OCI-LY1 (cell line): ENCODE measurements around the gene PPP1R14D.

ENCODE experiments used
- H2AFZ ChIP-seq: fragments of 200-600 bp; sonication (generic), shearing (Covaris generic); 2 replicates; pipeline ENCODE4 v1.6.0; 2014; ENCODE audit warnings: antibody characterized with exemption, mild to moderate bottlenecking, low read length
- H3F3A ChIP-seq: fragments of 200-600 bp; sonication (generic), shearing (Covaris generic); 2 replicates; pipeline ENCODE4 v1.6.0; 2014; ENCODE audit warnings: mild to moderate bottlenecking, antibody characterized with exemption, low read length, moderate library complexity; ENCODE audit not compliant: insufficient read depth
- H3K27ac ChIP-seq: fragments of 200-600 bp; sonication (generic); 2 replicates; pipeline ENCODE4 v1.5.1; 2014; ENCODE audit warnings: low read length, mixed run types, mild to moderate bottlenecking, low read depth; ENCODE audit not compliant: poor library complexity, severe bottlenecking
- H3K27me3 ChIP-seq: fragments of 200-600 bp; sonication (generic); 2 replicates; pipeline ENCODE4 v1.6.0; 2014; ENCODE audit warnings: antibody characterized with exemption, mild to moderate bottlenecking, low read length, moderate library complexity; ENCODE audit not compliant: insufficient read depth
- H3K36me3 ChIP-seq: fragments of 200-600 bp; sonication (generic); 2 replicates; pipeline ENCODE4 v1.6.1; 2014; ENCODE audit warnings: mild to moderate bottlenecking, antibody characterized with exemption, low read length, moderate library complexity, mixed read lengths; ENCODE audit not compliant: insufficient read depth
- H3K4me1 ChIP-seq: fragments of 200-600 bp; sonication (generic); 2 replicates; pipeline ENCODE4 v1.5.1; 2014; ENCODE audit warnings: mild to moderate bottlenecking, low read length, moderate library complexity; ENCODE audit not compliant: insufficient read depth, severe bottlenecking
- H3K4me2 ChIP-seq: fragments of 200-600 bp; sonication (generic), shearing (Covaris generic); 2 replicates; pipeline ENCODE4 v1.6.1; 2014; ENCODE audit warnings: low read length
- H3K4me3 ChIP-seq: fragments of 200-600 bp; sonication (generic); 2 replicates; pipeline ENCODE4 v1.5.1; 2014; ENCODE audit warnings: low read length, low read depth, mild to moderate bottlenecking, mixed read lengths; ENCODE audit not compliant: poor library complexity, severe bottlenecking
- H3K79me2 ChIP-seq: fragments of 200-600 bp; shearing (Covaris generic); 2 replicates; pipeline ENCODE4 v1.6.1; 2016; ENCODE audit warnings: mixed run types, low read length, mixed read lengths; ENCODE audit not compliant: insufficient read depth
- H3K9ac ChIP-seq: fragments of 200-600 bp; sonication (generic), shearing (Covaris generic); 2 replicates; pipeline ENCODE4 v1.6.1; 2014; ENCODE audit warnings: mild to moderate bottlenecking, low read length, mixed read lengths
- H3K9me2 ChIP-seq: fragments of 200-600 bp; sonication (generic), shearing (Covaris generic); 2 replicates; pipeline ENCODE4 v1.6.1; 2014; ENCODE audit warnings: low read depth, mild to moderate bottlenecking, low read length, mixed read lengths
- H3K9me3 ChIP-seq: fragments of 200-600 bp; shearing (Covaris generic); 2 replicates; pipeline ENCODE4 v1.6.1; 2014; ENCODE audit warnings: low read length, mixed read lengths
- H4K20me1 ChIP-seq: fragments of 200-600 bp; sonication (generic), shearing (Covaris generic); 2 replicates; pipeline ENCODE4 v1.6.0; 2016; ENCODE audit warnings: mild to moderate bottlenecking, low read length; ENCODE audit not compliant: insufficient read depth
- CTCF ChIP-seq: fragments of 200-600 bp; sonication (generic), shearing (Covaris generic); IDR thresholded peaks from 2 replicates; pipeline ENCODE4 v1.5.1; 2017; ENCODE audit warnings: mild to moderate bottlenecking, antibody characterized with exemption, low read length, moderate library complexity, mixed read lengths
- EZH2 ChIP-seq: fragments of 200-600 bp; sonication (generic), shearing (Covaris generic); IDR thresholded peaks from 2 replicates; pipeline ENCODE4 v1.8.0; 2017; ENCODE audit warnings: borderline replicate concordance, mixed run types, mild to moderate bottlenecking, antibody characterized with exemption, low read length, moderate library complexity, mixed read lengths

Gene PPP1R14D

GRCh38 chr15:40796041-40796440 is 32.5 kb downstream of the PPP1R14D start:
- H3K79me2 ChIP-seq, result no peaks in the 10 kb centered on the region
- no peak overlapping the region for H3K9ac ChIP-seq
- peaks cover 14% of the 10 kb centered on the region; the same call in 1 of the 2 replicates for H3K36me3 ChIP-seq
- no peak overlapping the region for H2AFZ ChIP-seq
- H3K27me3 ChIP-seq, result no peaks in the 10 kb centered on the region
- H3K4me1 ChIP-seq, result no peaks in the 10 kb centered on the region
- H3K27ac ChIP-seq, result no peak overlapping the region
- no peaks in the 10 kb centered on the region for H3K9me2 ChIP-seq
- TF ChIP-seq EZH2 (no peak), CTCF (no peak)
- no peak overlapping the region for H3K4me3 ChIP-seq
- H4K20me1 ChIP-seq, result no peaks in the 10 kb centered on the region
- no peak overlapping the region for H3K4me2 ChIP-seq
- no peaks in the 10 kb centered on the region for H3K9me3 ChIP-seq
- H3F3A ChIP-seq, result no peaks in the 10 kb centered on the region

DNA sequence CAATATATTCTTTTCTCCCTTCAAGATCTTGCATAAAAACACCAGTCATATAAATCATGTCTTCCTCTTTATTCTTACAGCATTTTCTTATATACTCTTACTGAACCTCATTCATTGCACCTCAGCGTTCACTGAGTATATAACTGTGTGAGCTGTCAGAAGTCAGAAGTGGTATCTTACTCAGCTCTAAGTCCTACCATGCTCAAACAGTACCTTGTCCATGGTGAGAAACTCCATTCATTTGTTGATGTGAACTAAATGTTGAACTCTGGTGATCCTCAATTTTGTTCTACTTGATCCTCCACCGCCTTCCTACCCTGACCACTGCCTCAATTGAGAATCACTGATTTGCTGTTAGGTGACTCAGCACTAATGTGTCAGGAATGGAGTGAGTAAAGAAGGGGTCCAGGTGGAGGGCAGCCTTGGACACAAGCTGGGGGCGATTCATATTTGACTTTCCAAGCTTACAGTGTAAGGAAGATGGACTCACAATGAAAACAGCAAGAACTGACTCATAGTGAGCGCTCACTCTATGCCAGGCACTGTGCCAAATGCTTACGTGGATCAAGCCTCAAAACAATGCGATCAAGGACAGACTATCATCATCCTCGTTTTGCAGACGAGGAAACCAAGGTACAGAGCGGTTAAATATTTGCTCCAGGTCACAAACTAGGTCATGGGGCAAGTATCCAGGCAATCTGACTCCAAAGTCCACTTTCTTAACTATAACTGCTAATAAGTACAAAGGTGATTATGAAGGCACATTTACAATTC is 35.1 kb downstream of the PPP1R14D start:
- Histone ChIP-seq H3F3A (no peaks in the 10 kb centered on the region), H3K27me3 (no peaks in the 10 kb centered on the region), H3K4me3 (no peak overlapping the region), H3K4me1 (no peaks in the 10 kb centered on the region), H3K36me3 (peaks cover 14% of the 10 kb centered on the region; the same call in 1 of the 2 replicates), H3K79me2 (no peaks in the 10 kb centered on the region), H3K4me2 (no peak overlapping the region), H3K9me3 (no peaks in the 10 kb centered on the region), H3K27ac (no peak overlapping the region), H2AFZ (no peak overlapping the region), H4K20me1 (no peaks in the 10 kb centered on the region), H3K9me2 (no peaks in the 10 kb centered on the region), H3K9ac (no peak overlapping the region)
- no peak for TF ChIP-seq EZH2
- no peak for TF ChIP-seq CTCF

DNA sequence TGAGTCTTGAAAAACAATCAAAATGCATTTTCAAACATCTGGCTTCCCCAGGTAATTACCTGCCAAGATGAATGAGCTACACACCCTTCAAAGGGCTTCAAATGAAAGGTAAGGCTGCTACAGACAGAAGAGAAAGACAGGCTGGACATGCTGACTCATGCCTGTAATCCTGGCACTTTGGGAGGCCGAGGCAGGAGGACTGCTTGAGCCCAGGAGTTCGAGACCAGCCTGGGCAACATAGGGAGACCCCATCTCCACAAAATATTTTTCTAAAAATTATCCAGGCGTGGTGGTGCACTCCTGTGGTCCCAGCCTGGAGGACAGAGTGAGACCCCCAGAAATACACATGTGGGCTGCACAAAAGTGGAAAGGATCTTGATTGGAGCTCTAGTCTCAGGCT is 36.1 kb downstream of the PPP1R14D start:
- no peak overlapping the region for H3K4me2 ChIP-seq
- H2AFZ ChIP-seq, result no peak overlapping the region
- no peaks in the 10 kb centered on the region for H4K20me1 ChIP-seq
- H3K4me3 ChIP-seq, result no peak overlapping the region
- H3F3A ChIP-seq, result no peaks in the 10 kb centered on the region
- no peaks in the 10 kb centered on the region for H3K9me3 ChIP-seq
- H3K9ac ChIP-seq, result no peak overlapping the region
- H3K27me3 ChIP-seq, result no peaks in the 10 kb centered on the region
- no peaks in the 10 kb centered on the region for H3K79me2 ChIP-seq
- H3K4me1 ChIP-seq, result peaks cover 7% of the 10 kb centered on the region
- no peak overlapping the region for H3K27ac ChIP-seq
- H3K36me3 ChIP-seq, result peaks cover 11% of the 10 kb centered on the region; the same call in 1 of the 2 replicates
- TF ChIP-seq CTCF, result no peak
- no peak for TF ChIP-seq EZH2
- H3K9me2 ChIP-seq, result no peaks in the 10 kb centered on the region
